ENCODE measurements around the gene INCA1. TPM values are rescaled to one million over a fixed set of nuclear protein-coding genes. Genes with fewer than 3 reads are reported as not detected.
A peak's percentile ranks its signal among the peaks of the same experiment; 100 is the strongest.

The INCA1 gene
- total and polyA plus RNA-seq, 2 of the 8 experiments (the other 6 are each of a cell fraction or from before 2014, with no cell fraction given), result 0.89 to 1.4 TPM

GRCh38 chr17:4969551-4970173, 27.7 kb downstream of the INCA1 start:
- FAIRE-seq (no peak), DNase-seq (ENCODE audit: low read depth in 1 of 2, low spot score in 2 of 2) (no peak)
- H3K4me2 ChIP-seq (ENCODE audit: insufficient read depth in 1 of 2, low read depth in 2 of 2, low read length in 2 of 2), result peak overlapping the region; percentile 92 to 99
- no peak overlapping the region for H3K14ac ChIP-seq (ENCODE audit: insufficient read length)
- peaks cover 0 to 21% (median 10%) of the 10 kb centered on the region in 4 experiments; a peak in 5 of 7 replicates for H3K27me3 ChIP-seq (replicated peaks in 1 of 4; ENCODE audit: control insufficient read depth in 3 of 4, extremely low read depth in 1 of 4, insufficient read depth in 3 of 4, low read length in 3 of 4)
- H3K23ac ChIP-seq (ENCODE audit: insufficient read length), result no peak overlapping the region
- H4K91ac ChIP-seq (replicated peaks; ENCODE audit: insufficient read length, low read length), result no peak overlapping the region
- peak overlapping the region; percentile 1; the same call in 1 of the 2 replicates for H2BK12ac ChIP-seq (ENCODE audit: low read depth, low read length)
- no peak overlapping the region; the same call in 1 of the 2 replicates for H2BK15ac ChIP-seq (ENCODE audit: low read length)
- H4K8ac ChIP-seq (ENCODE audit: extremely low read depth, insufficient read depth, low read length), result no peak overlapping the region
- peaks cover 0 to 16% of the 10 kb centered on the region in 2 experiments; a peak in 2 of 4 replicates for H3K79me2 ChIP-seq (ENCODE audit: control insufficient read depth in 1 of 2, insufficient read depth in 2 of 2, low read length in 2 of 2)
- POLR2A ChIA-PET (ENCODE audit: partially characterized antibody), result interaction anchor here (0.6 to 32.4 kb wide), 9 partner anchors 9 to 242 kb away, joined by 3 to 987 read pairs (median 7); partner anchors contain the start of genes C17orf107, CAMTA2, ENO3 and INCA1
- no peaks in the 10 kb centered on the region for H3K9me3 ChIP-seq (ENCODE audit: insufficient read depth in 2 of 2, low read depth in 1 of 2, low read length in 1 of 2)
- H3K4me3 ChIP-seq (ENCODE audit: extremely low read depth in 1 of 4, insufficient read depth in 2 of 4, low read depth in 3 of 4, low read length in 4 of 4), result peak overlapping the region in 3 of 4 experiments; percentile 71 to 90 (median 89); a peak in 7 of 8 replicates
- peaks cover 0 to 11% (median 0%) of the 10 kb centered on the region in 4 experiments; a peak in 1 of 8 replicates for H3K36me3 ChIP-seq (ENCODE audit: control insufficient read depth in 2 of 4, insufficient read depth in 4 of 4, low read length in 3 of 4)
- no peak overlapping the region for H2BK20ac ChIP-seq (ENCODE audit: low read length)
- H3K4ac ChIP-seq (replicated peaks; ENCODE audit: insufficient read length, low read depth, low read length), result no peak overlapping the region
- peaks cover 2 to 16% (median 9%) of the 10 kb centered on the region in 4 experiments for H3K4me1 ChIP-seq (replicated peaks in 1 of 4; ENCODE audit: control insufficient read depth in 3 of 4, insufficient read depth in 4 of 4, low read length in 3 of 4)
- H3K18ac ChIP-seq (ENCODE audit: extremely low read depth, low read length), result peak overlapping the region; percentile 93; the same call in 1 of the 2 replicates
- no peak overlapping the region for H3K56ac ChIP-seq (replicated peaks; ENCODE audit: insufficient read length, low read depth, low read length)
- H2BK5ac ChIP-seq (ENCODE audit: low read depth, low read length), result peak overlapping the region; percentile 66; the same call in 1 of the 2 replicates
- no peak overlapping the region for H2AFZ ChIP-seq (ENCODE audit: low read length)
- peaks cover 19% of the 10 kb centered on the region; the same call in 1 of the 2 replicates for H3K23me2 ChIP-seq (ENCODE audit: low read depth, low read length)
- no peak overlapping the region for H2BK120ac ChIP-seq (replicated peaks; ENCODE audit: low read depth, low read length)
- H3K27ac ChIP-seq (ENCODE audit: low read depth, low read length), result no peak overlapping the region
- peaks cover 2 to 11% of the 10 kb centered on the region in 2 experiments for H4K20me1 ChIP-seq (replicated peaks in 1 of 2; ENCODE audit: control insufficient read depth in 1 of 2, insufficient read depth in 2 of 2, low read length in 2 of 2)
- CTCF ChIA-PET (ENCODE audit: partially characterized antibody), result interaction anchor here (1.0 to 6.2 kb wide), 8 partner anchors 8 to 61 kb away, joined by 3 to 31 read pairs (median 8); partner anchors contain the start of genes CAMTA2 and ENO3
- 84% methylated on average over 16 of the region's 16 CpGs; no CpG with 5 or more reads in 1 of the 2 experiments for WGBS, 2 experiments (ENCODE audit: extremely low coverage in 1 of 2, insufficient coverage in 1 of 2, insufficient read length in 1 of 2, insufficient replicate concordance in 2 of 2, low coverage in 1 of 2, low lambda C conversion rate in 2 of 2, missing lambda C conversion rate in 1 of 2)
- peaks cover 3% of the 10 kb centered on the region; the same call in 1 of the 2 replicates for H3K79me1 ChIP-seq (ENCODE audit: low read depth, low read length)
- H4K5ac ChIP-seq (ENCODE audit: insufficient read length, low read depth, low read length), result no peak overlapping the region
- H3K9ac ChIP-seq (replicated peaks in 1 of 4; ENCODE audit: extremely low read depth in 1 of 4, low read depth in 3 of 4, low read length in 3 of 4), result peak overlapping the region in 2 of 4 experiments; percentile 14 to 67; a peak in 2 of 7 replicates
- H2AK5ac ChIP-seq (ENCODE audit: low read depth, low read length), result peak overlapping the region; percentile 45; the same call in 1 of the 2 replicates
- no peak for TF ChIP-seq RBBP5 (IDR thresholded peaks at IDR 0.05; ENCODE audit: borderline replicate concordance, low read depth, low read length)

Data from H1 (cell line).